Psoas muscle (tissue), 8 donors: ENCODE results near the gene ADCY9. TPM values are rescaled to one million over a fixed set of nuclear protein-coding genes. Genes with fewer than 3 reads are reported as not detected.

Experiments
- ATAC-seq, 4 donors: fragments of 200-7000 bp; cut with Tn5 transposase; one replicate each; pipeline ENCODE4 v1.9.1; 2020; ENCODE audit warnings: moderate library complexity in 3 of 4, mild to moderate bottlenecking in 2 of 4
- DNase-seq, 2 donors: peaks; one replicate each; pipeline ENCODE4 v3.0.0-alpha.2; 2020
- H3K27ac ChIP-seq: fragments of 200-600 bp; one replicate; pipeline ENCODE4 v1.8.0; 2022
- H3K27me3 ChIP-seq, 3 donors: fragments of 200-600 bp in 1 of 3; one replicate each; pipeline versions ENCODE4 v1.6.1 to v1.8.0; 2013 to 2022; ENCODE audit warnings: low read length in 2 of 3, mild to moderate bottlenecking in 2 of 3, moderate library complexity in 1 of 3; ENCODE audit not compliant: insufficient read depth in 3 of 3
- H3K36me3 ChIP-seq, 2 donors: fragments of 200-600 bp in 1 of 2; one replicate each; pipeline versions ENCODE4 v1.6.1 to v1.8.0; 2013 to 2022; ENCODE audit warnings: low read depth in 1 of 2, mild to moderate bottlenecking in 1 of 2, moderate library complexity in 1 of 2; ENCODE audit not compliant: insufficient read depth in 1 of 2
- H3K4me1 ChIP-seq: fragments of 200-600 bp; one replicate; pipeline ENCODE4 v1.8.0; 2022
- H3K4me3 ChIP-seq: fragments of 200-600 bp; one replicate; pipeline ENCODE4 v1.8.0; 2022; ENCODE audit warnings: mild to moderate bottlenecking
- H3K9me3 ChIP-seq: fragments of 200-600 bp; one replicate; pipeline ENCODE4 v1.8.0; 2022
- CTCF ChIP-seq: fragments of 200-600 bp; IDR thresholded peaks from one replicate; pipeline ENCODE4 v1.8.0; 2022; ENCODE audit warnings: antibody characterized with exemption
- WGBS, 3 donors: extraction: QIAGEN DNeasy Blood & Tissue Kit; methylation state at CpG; one replicate each; pipeline versions ENCODE4 v1.1.6 to v1.1.7; 2013; 5-methylcytosine and 5-hydroxymethylcytosine counted together
- intact Hi-C, 2 donors: fragments of 100-400 bp; cut with DNase I; formaldehyde crosslinking; loops; one replicate each; pipeline versions ENCODE4 v1.11.0 to v1.14.2; 2022
- polyA plus RNA-seq, 3 donors: library from polyadenylated mRNA; stranded (reverse); fragments of 200-250 nt; gene quantifications; one replicate each; pipeline ENCODE4 v1.2.3, GENCODE V29; 2013
- total RNA-seq, 4 donors: library from RNA; stranded (reverse); fragmentation: NEBNext Ultra II Directional in 2 of 4; extraction: Animal tissue kit (Norgen Biotek cat#: 25700) in 2 of 4; gene quantifications; one replicate each; pipeline versions ENCODE4 v1.2.1 to v1.2.4, GENCODE V29; 2021 to 2023
- donor health status: healthy with polysubstance abuse.
- donor health status: DM: no; HTN: no; CAD: no; lungs with moderate emphysema.
- donor health status: Bipolar disorder and iron deficiency.
- donor health status: healthy.
- donor health status: DM: yes; HTN: yes; CAD: no.
- donor health status: DM: no; HTN: no; CAD: no.
- donor health status: DM: no; HTN: no; CAD: no.
- donor health status: DM: yes; HTN: yes; CAD: no.

Gene ADCY9
- total and polyA plus RNA-seq, 7 donors: 9.0 to 134 (median 44.9) TPM

- ATAC-seq (no peak), DNase-seq (no peak)
- Histone ChIP-seq H3K36me3 (peaks cover 0 to 50% of the 10 kb centered on the region in 2 donors), H3K4me3 (no peak overlapping the region), H3K9me3 (no peaks in the 10 kb centered on the region), H3K27me3 (no peaks in the 10 kb centered on the region), H3K27ac (no peak overlapping the region), H3K4me1 (no peaks in the 10 kb centered on the region)
- 86 to 93% (median 88%) methylated on average over 31 of the region's 31 CpGs for whole genome bisulfite sequencing, 3 donors
- no peak for TF ChIP-seq CTCF
- intact Hi-C loops: loop anchor here (5.0 to 10.0 kb wide), 6 partner anchors 113 to 350 kb away; partner anchors contain the start of gene ADCY9 (in 1 of the 2)
These were observed 131.9 kb downstream of the ADCY9 start for GRCh38 chr16:3984111-3985060.

- DNase-seq (peak; percentile 68 to 84), ATAC-seq (peak; percentile 85 to 93 (median 92))
- Histone ChIP-seq H3K9me3 (no peaks in the 10 kb centered on the region), H3K4me1 (no peaks in the 10 kb centered on the region), H3K27me3 (no peaks in the 10 kb centered on the region), H3K27ac (peak overlapping the region; percentile 27), H3K36me3 (peaks cover 0 to 57% of the 10 kb centered on the region in 2 donors), H3K4me3 (no peak overlapping the region)
- TF ChIP-seq CTCF: peak; percentile 81
- intact Hi-C loops: loop anchor here (2.0 to 10.0 kb wide), 7 partner anchors 114 to 352 kb away; partner anchors contain the start of gene ADCY9 (in 1 of the 2)
- WGBS, 3 donors: 21 to 33% (median 23%) methylated on average over 22 of the region's 22 CpGs
These were observed 133.1 kb downstream of the ADCY9 start for GRCh38 chr16:3983081-3983520.

- TF ChIP-seq CTCF: no peak
- no peaks in the 10 kb centered on the region for H3K4me1 ChIP-seq
- H3K27ac ChIP-seq: no peak overlapping the region
- intact Hi-C loops: loop anchor here (2.0 to 10.0 kb wide), 7 partner anchors 115 to 353 kb away; partner anchors contain the start of gene ADCY9 (in 1 of the 2)
- ATAC-seq (no peak), DNase-seq (no peak)
- no peaks in the 10 kb centered on the region for H3K9me3 ChIP-seq
- WGBS, 3 donors: 94 to 95% (median 94%) methylated on average over 13 of the region's 13 CpGs
- no peak overlapping the region for H3K4me3 ChIP-seq
- no peaks in the 10 kb centered on the region for H3K27me3 ChIP-seq
- H3K36me3 ChIP-seq: peaks cover 0 to 57% of the 10 kb centered on the region in 2 donors
These were observed 134.0 kb downstream of the ADCY9 start for GRCh38 chr16:3982216-3982615.

GRCh38 chr16:3980253-3981111, 135.8 kb downstream of the ADCY9 start:
- intact Hi-C loops: loop anchor here (5.0 to 10.0 kb wide), 6 partner anchors 117 to 354 kb away; partner anchors contain the start of gene ADCY9 (in 1 of the 2)
- ATAC-seq (no peak), DNase-seq (no peak)
- Histone ChIP-seq H3K4me3 (no peak overlapping the region), H3K9me3 (no peaks in the 10 kb centered on the region), H3K27ac (no peak overlapping the region), H3K4me1 (no peaks in the 10 kb centered on the region), H3K36me3 (peaks cover 0 to 66% of the 10 kb centered on the region in 2 donors), H3K27me3 (no peaks in the 10 kb centered on the region)
- TF ChIP-seq CTCF: no peak
- 78 to 83% (median 78%) methylated on average over 20 of the region's 20 CpGs for WGBS, 3 donors
